ENCODE measurements around the gene PDE2A. TPM values are rescaled to one million over a fixed set of nuclear protein-coding genes. Genes with fewer than 3 reads are reported as not detected.
A peak's percentile ranks its signal among the peaks of the same experiment; 100 is the strongest.

The PDE2A gene
- total and polyA plus RNA-seq, 7 donors, result 6.0 to 20.1 (median 8.8) TPM

DNA sequence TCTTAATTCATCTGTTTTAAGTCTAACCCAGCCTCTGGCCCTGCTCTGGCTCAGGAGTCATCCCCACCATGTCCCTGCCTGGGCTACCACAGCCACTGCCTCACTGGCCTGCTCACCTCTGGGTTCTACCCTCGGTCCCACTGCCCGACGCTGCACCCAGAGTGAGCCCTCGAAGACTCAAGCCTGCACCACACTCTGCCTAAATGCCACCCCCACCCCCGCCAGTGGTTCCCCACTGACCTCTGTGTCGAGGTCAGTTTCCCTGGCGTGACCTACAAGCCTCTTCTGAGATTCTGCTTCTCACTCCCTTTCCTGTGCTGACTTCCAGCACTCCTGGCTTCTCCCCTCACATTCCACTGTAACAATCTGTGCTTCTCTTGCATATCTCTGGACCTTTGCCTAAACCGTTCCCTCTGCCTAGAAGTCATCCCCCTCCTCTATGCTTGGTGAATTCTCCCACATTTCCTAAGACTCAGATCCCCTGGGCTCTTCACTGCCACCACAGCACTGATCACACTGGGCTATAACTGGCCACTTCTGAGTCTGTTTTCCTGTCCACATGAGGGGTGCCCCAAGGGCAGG, 12.5 kb upstream of the PDE2A start:
- Histone ChIP-seq H3K4me3 (no peak overlapping the region), H3K4me1 (peaks cover 9% of the 10 kb centered on the region), H3K27ac (no peak overlapping the region), H3K9me3 (no peaks in the 10 kb centered on the region), H3K36me3 (ENCODE audit: insufficient read depth in 1 of 2, low read depth in 1 of 2) (peaks cover 0 to 52% of the 10 kb centered on the region in 2 donors), H3K27me3 (ENCODE audit: insufficient read depth in 3 of 3, low read length in 2 of 3) (no peaks in the 10 kb centered on the region)
- no peak for ATAC-seq
- 60 to 77% (median 63%) methylated on average over 8 of the region's 8 CpGs for WGBS, 3 donors
- intact Hi-C loops (cut with DNase I), result loop anchor here in 1 of 2 donors (10.0 kb wide), 1 partner anchor 212 kb away; no protein-coding TSS in a partner anchor
- DNase-seq, result no peak
- TF ChIP-seq, protein P1, sequence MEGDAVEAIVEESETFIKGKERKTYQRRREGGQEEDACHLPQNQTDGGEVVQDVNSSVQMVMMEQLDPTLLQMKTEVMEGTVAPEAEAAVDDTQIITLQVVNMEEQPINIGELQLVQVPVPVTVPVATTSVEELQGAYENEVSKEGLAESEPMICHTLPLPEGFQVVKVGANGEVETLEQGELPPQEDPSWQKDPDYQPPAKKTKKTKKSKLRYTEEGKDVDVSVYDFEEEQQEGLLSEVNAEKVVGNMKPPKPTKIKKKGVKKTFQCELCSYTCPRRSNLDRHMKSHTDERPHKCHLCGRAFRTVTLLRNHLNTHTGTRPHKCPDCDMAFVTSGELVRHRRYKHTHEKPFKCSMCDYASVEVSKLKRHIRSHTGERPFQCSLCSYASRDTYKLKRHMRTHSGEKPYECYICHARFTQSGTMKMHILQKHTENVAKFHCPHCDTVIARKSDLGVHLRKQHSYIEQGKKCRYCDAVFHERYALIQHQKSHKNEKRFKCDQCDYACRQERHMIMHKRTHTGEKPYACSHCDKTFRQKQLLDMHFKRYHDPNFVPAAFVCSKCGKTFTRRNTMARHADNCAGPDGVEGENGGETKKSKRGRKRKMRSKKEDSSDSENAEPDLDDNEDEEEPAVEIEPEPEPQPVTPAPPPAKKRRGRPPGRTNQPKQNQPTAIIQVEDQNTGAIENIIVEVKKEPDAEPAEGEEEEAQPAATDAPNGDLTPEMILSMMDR (IDR thresholded peaks at IDR 0.05), result no peak

- DNase-seq, result peak; percentile 65 to 77
- intact Hi-C loops (cut with DNase I), result loop anchor here in 1 of 2 donors (10.0 kb wide), 1 partner anchor 211 kb away; no protein-coding TSS in a partner anchor
- 69 to 75% (median 72%) methylated on average over 20 to 24 of the region's 24 CpGs for WGBS, 3 donors
- H3K27ac ChIP-seq, result no peak overlapping the region
- ATAC-seq, result peak in 3 of 4 donors; percentile 16 to 23 (median 20)
- H3K27me3 ChIP-seq (ENCODE audit: insufficient read depth in 3 of 3, low read length in 2 of 3), result no peaks in the 10 kb centered on the region
- no peak overlapping the region for H3K4me3 ChIP-seq
- no peaks in the 10 kb centered on the region for H3K9me3 ChIP-seq
- peaks cover 0 to 43% of the 10 kb centered on the region in 2 donors for H3K36me3 ChIP-seq (ENCODE audit: insufficient read depth in 1 of 2, low read depth in 1 of 2)
- peaks cover 9% of the 10 kb centered on the region for H3K4me1 ChIP-seq
- TF ChIP-seq, protein P1 (IDR thresholded peaks at IDR 0.05), result no peak
Measured at GRCh38 chr11:72685560-72686480, 11.6 kb upstream of the PDE2A start.

GRCh38 chr11:72684236-72684912, 10.2 kb upstream of the PDE2A start:
- H3K27me3 ChIP-seq (ENCODE audit: insufficient read depth in 3 of 3, low read length in 2 of 3), result peaks cover 0 to 2% (median 0%) of the 10 kb centered on the region in 3 donors
- peak; percentile 68 to 78 (median 72) for ATAC-seq

GRCh38 chr11:72683782-72684200, 9.6 kb upstream of the PDE2A start:
- no peak overlapping the region for H3K4me3 ChIP-seq
- peak; percentile 71 to 82 for DNase-seq
- no peaks in the 10 kb centered on the region for H3K9me3 ChIP-seq
- H3K36me3 ChIP-seq (ENCODE audit: insufficient read depth in 1 of 2, low read depth in 1 of 2), result peaks cover 0 to 24% of the 10 kb centered on the region in 2 donors
- intact Hi-C loops (cut with DNase I), result loop anchor here (1.0 to 10.0 kb wide), 4 partner anchors 96 to 211 kb away; no protein-coding TSS in a partner anchor
- ATAC-seq, result peak; percentile 61 to 81 (median 74)
- WGBS, 3 donors, result 54 to 59% (median 58%) methylated on average over 5 to 7 of the region's 7 CpGs
- TF ChIP-seq, protein P1 (IDR thresholded peaks at IDR 0.05), result peak; percentile 92
- peaks cover 9% of the 10 kb centered on the region for H3K4me1 ChIP-seq
- H3K27me3 ChIP-seq (ENCODE audit: insufficient read depth in 3 of 3, low read length in 2 of 3), result peaks cover 0 to 5% (median 3%) of the 10 kb centered on the region in 3 donors
- H3K27ac ChIP-seq, result no peak overlapping the region

More at GRCh38 chr11:72684236-72684912, 10.2 kb upstream of the PDE2A start:
- Histone ChIP-seq H3K4me3 (no peak overlapping the region), H3K9me3 (no peaks in the 10 kb centered on the region), H3K36me3 (ENCODE audit: insufficient read depth in 1 of 2, low read depth in 1 of 2) (peaks cover 0 to 30% of the 10 kb centered on the region in 2 donors), H3K4me1 (peaks cover 9% of the 10 kb centered on the region), H3K27ac (no peak overlapping the region)
- peak; percentile 80 to 86 for DNase-seq
- intact Hi-C loops (cut with DNase I), result loop anchor here (5.0 to 10.0 kb wide), 3 partner anchors 97 to 212 kb away; no protein-coding TSS in a partner anchor
- TF ChIP-seq, protein P1 (IDR thresholded peaks at IDR 0.05), result peak; percentile 51
- 68 to 76% (median 75%) methylated on average over 7 to 9 of the region's 9 CpGs for WGBS, 3 donors

Data from psoas muscle (tissue), 8 donors.